Skin of body (tissue), 2 donors: Measurements from ENCODE around the gene USP40. TPM values are rescaled to one million over a fixed set of nuclear protein-coding genes. Genes with fewer than 3 reads are reported as not detected.

Experiments used
- DNase-seq: peaks from one replicate; lab custom pipeline; 2025; lab: John Stamatoyannopoulos, UW
- total RNA-seq: library from RNA; depleted of rRNA; stranded (reverse); fragments of >200 nt; gene quantifications from one replicate; pipeline ENCODE4 v1.2.3, GENCODE V29; 2014

Gene USP40
- total RNA-seq, 1 donor from 2014 or later: 32.1 TPM

DNA sequence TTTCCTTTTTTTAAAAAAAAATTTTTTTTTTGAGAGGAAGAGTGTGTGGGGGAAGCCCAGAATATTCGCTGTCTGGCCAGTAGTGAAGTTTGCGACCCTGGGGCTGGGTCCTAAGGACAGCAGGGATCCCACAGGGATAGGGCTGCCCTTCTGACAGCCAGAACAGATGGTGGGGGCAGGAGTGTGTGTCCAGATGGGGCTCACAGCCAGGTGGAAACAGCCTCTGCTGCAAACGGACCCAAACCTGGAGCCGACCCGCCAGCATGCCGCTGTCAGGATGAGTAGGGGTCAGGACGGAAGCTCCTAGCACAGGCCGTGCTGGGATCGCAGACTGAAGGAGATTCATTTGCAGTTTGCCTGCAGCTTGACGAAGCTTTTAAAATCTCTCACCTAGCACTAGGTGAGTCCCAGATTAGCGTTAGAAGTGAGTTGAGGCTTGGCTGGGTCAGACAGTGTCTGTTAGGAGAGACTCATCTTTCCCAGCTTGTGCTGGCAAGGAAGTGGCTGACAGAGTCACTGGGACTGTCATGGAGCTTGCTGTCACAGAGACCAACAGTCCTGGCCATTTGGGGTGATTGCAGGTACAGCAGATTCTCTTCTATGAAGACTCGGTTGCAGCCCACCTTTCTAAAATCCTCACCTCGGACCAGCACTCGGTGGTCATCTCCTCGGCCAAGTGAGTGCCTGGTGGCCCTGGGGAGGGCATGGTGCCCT lies 118.9 kb downstream of the USP40 start:
- DNase-seq: no peak

DNA sequence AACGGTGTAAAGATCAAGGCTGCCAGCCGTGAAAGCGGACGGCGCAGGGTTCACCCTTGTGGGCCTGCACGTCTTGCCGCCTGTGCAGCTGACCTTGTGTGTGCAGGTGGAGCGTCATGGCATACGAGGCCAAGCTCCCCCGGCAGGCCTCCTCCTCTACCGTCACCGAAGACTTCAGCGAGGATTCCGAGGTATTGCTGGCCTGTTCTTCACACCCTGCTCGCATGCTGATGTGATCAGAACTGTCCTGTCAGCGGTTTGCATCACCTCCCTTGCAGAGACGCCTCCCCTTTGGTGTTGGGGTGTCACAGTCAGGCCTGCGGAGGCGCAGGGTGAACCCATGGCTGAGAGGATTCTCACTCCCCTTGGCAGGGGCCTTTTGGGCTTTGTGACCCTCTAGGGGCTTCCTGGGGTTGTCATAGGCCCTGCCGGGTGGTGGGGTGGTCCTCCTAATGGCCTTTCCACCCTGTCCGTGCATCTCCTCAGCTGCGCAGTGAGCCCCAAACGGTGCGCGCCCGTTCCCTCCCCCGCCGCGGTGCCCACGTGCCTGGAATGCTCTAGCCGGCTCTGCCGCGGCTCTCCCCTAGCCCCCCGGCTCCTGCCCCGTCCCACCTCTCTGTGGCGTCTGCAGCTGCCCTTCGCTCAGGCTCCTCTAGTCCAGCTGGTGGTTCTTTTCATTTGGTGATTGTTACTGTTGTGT lies 119.8 kb downstream of the USP40 start:
- no peak for DNase-seq

DNA sequence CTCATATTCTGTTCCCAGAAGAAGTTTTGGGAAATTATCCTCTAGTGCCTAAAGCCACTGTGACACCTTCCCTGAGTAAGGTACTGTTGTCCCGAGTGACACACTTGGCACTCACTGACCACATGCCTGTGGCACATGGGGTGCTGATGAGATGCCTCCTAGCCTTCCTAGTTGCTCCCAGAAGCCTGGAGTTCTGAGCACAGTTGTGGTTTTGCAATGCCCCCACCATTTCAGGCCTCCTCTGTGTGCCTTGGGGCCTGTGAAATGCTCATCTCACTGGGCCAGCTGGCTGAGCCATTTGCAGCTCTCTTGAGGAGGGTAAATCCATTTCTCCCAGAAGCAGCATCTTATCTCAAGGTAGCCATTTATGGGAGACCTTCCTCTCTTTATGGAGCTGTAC lies 120.5 kb downstream of the USP40 start:
- no peak for DNase-seq

DNA sequence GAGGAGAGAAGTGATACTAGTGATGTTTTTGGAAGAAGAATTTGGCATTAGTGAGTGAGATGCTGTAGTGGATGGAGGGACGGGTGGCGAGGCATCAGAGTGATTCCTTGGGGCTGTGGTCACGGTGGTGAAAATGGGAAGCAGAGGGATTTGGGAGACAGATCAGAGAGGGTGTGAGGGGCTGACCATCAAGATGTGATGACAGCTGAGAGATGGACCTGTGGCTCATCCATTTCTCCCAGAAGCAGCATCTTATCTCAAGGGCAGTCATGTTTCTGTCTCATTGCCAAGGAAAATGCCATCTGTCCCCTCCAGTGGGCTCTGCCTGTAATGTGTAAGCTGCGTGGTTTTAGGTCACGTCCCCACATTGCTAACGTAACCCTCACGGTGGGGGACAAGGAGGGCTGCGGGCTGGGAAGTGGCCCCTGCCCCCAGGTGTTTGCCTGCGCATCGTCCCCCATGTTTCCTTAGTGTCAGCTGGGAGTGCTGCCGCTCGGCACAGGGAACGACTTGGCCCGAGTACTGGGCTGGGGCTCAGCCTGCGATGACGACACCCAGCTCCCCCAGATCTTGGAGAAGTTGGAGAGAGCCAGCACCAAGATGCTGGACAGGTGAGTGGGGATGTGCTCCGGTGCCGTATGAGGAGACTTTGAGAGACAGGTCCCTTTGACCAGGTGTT lies 121.3 kb downstream of the USP40 start:
- DNase-seq: no peak

DNA sequence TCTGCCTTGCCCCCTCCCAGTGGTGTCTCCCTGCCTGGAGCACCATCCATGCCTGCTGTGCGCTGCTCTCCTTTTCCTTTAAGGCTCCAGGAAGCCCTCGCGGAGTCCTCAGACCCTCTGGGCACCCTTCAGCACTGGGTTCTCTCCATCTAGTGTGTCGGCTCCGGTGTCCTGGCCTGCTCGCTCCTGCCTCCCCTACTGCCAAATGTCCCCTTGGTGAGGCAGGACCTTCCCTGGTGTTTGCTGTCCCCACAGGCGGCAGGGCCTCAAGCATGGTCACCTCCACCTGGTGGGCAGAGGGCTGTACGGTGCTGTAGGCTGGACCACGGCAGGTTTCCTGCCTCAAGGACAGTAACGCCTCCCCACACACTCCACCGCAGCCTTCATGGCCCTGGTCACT lies 122.1 kb downstream of the USP40 start:
- DNase-seq: no peak

DNA sequence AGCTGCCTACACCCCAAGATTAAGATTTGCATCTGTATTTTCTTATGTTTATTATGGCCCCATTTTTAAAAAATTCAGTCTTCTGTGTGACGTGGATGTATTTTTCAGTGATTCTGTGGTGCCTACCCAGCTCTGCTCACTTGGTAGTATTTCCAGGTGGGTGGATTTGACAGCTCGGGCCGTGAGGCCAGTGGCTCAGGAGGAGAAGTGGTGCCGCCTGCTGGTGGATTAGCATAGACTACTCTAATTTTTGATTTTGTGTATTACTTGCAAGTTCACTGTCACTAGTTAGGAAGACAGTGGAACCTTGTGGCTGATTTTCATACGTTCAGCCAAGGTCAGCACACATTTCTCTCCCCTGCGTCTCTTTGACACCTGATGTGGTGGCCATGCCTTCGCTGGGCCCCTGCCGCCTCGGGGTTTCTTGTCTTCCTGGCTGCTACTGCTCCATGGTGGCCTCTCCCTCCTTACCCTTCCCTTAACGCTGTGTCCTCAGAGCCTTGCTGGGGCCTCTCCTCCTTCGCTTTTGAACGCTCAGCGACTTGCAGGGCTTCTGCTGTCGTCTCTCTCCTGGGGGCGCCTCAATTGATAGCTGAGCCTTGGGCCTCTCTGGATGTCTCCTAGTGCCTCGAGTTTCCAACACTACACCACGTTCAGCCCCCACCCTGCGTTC lies 122.9 kb downstream of the USP40 start:
- DNase-seq: peak; percentile 38

DNA sequence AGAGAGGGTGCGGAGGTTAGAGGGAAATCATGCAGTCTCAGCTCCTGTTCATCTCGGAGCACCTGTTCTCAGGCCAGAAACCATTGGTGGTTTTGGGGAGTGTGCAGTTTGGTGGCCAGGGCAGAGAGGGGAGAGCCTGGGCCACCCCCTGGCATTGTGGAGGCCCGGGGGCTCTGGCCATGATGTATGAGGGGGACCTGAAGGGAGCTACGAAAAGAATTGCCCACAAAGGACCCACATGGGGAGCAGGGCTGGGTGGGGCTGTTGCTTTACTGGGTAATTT lies 124.6 kb downstream of the USP40 start:
- no peak for DNase-seq

DNA sequence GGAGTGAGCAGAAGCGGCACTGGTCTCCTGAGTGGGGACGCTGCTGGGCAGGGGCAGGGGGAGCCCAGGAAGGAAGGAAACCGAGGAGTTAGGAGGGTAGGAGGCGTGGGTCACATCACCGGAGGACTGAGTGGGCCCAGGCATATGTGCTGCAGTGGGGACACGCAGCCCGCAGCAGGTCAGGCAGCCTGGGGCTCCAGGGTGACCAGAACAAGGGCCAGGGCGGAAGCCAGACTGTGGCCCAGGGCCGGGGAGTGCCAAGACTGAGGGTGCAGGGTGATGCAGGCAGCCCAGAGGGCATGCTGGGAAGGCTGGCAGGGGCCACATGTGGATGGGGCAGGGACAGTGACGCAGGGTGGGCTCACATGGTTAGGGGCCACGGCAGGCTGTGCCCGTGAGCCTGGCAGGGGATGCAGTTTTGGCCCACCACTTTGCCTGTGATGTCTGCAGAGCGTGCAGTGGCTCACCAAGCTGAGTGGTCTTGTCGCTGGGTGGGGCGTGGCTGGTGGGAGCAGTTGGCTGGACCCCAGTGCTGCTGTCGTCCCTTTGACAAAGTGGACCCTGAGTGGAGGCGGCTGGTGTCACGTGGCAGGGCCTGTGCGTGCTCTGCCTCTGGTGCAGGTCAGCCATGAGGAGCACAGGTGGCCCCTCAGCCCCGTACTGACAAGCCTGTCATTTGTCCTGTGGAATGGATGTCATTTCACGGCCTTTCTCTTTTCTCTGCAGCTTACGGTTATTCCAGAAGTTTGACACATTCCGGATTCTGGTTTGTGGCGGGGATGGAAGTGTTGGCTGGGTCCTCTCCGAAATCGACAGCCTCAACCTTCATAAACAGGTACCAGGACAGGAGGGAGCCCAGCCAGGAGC lies 125.2 kb downstream of the USP40 start:
- DNase-seq: no peak

DNA sequence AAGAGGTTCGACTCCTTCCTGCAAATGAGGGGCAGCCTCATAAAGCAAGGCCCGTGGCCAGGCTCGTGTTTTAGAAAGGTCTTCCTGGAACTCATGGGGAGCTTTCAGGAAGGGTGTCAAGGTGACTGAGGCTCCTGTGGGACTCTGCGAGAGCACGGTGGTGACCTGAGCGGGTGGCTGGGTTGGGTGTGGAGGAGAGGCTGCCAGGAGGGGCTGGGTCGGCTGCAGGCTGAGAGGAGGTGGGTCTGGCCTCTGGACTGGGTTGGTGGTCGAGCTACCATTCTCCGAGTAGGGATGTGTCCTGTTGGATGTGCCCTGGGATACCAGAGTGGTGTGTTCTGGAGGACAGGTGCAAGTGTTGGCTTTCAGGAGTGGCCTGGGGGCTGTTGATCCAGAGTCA lies 125.9 kb downstream of the USP40 start:
- no peak for DNase-seq

DNA sequence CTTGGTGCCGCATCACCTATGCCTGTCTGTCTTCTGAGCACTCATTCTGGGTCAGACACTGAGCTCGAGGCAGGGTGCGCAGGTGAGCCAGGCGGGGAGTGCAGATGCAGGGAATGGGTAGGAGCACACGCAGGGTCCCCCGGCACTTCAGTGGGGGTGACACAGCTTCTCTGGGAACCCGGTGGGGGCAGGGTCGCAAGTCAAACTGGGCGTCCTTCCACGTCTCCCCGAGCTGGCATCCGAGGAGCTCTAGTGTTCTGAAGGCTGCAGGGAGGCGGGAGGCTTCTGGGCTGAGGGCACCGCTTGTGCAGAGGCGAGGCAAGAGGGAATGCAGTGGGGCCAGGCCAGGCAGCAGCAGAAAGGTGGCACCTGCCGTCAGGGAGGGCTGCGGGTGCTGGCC lies 126.3 kb downstream of the USP40 start:
- no peak for DNase-seq

DNA sequence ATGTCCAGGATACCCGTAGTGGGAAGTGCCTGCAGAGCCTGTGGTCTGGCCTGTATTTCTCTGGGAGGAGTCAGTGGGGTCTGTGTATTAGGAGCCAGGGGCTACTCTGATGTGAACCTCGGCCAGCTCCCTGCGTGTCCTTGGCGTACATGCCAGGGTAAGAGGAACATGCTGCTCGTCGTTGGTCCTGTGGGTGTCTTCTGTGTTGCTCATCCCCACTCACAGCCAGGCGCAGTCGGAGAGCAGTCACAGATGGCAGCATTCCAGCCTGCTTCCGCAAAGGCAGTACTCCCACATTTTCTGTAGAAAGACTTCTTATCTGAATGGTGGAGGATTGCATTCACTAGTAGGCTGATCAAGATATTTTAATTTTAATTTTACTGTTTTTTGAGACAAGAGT lies 127.4 kb downstream of the USP40 start:
- no peak for DNase-seq

DNA sequence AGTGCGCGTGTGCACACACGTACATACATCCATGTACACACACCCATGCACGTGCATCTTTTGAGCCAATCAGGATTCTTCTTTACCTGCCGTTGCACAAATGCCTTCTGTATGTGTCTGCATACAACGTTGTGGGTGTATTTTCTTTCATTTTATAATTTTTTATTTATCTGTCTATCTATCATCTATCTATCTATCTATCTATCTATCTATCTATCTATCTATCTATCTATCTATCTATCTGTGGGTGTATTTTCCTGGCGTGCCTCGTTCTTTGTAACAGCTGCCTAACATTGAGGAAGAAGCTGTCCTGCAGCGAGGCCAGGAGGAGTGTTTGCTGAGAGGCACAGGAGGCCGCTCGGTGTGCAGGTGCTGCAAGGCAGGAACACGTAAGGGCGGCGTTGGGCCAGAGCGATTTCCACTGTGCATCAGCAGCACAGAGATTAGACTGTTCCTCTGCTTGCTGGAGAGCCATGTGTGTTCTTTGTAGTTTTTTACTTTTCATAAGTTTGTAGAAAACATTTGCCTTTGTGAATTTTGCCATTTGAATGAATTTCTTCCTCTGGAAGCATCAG lies 127.9 kb downstream of the USP40 start:
- DNase-seq: no peak

DNA sequence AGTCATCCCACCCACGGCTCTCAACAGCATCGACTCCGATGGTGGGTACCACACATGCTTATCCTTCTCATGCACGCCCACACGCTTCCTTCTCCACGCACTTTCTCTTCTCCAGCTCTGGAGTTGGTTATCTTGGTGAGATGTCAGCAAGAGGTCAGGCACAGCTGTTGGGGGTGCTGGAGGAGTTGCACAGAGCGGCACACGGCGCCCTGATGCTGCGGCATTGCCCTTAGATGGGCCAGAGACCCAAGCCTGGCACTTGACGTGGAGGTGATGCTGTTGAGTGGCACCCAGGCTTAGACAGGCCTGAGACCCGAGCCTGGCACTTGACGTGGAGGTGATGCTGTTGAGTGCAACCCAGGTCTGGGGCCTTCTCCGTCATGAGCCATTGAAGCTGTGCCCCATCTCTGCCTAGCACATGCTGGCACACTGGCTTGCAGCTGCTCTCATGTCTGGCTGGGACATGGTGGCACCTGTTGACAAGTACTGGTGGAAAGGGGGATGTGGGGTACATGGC lies 129.1 kb downstream of the USP40 start:
- no peak for DNase-seq

DNA sequence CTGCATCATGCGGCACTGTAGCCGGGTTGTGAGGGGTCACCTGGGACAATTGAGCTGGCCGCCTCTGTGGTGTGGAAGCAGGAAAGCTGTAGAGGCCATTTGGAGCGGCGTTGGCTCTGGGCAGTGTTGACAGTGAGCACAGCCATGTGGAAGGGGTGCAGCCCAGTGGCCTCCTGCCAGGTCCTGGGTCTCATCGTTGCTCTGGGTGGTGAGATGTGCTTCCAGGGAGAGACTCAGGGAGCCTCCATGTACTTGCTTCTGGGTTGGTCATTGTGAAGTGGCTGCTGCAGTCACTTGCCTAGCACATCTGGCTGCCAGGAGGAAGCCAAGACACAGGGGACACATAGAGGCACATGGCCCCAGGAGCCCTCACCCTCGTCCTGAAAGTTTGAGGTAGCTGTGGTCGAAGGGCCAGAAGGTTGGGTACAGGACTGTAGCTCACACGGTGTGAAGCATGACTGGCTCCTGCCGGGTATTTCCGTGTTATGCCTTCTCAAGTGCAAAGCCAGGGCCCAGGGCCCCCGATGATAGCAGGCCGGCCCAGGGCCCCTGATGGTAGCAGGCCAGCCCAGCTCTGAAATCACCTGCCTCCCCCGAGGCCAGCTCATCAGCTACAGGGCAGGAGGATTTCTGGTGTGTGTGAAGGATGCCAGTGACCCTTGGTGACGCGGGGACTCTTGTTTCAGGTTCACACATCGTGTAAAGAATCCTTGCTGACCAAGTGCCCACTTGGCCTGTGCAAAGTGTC lies 129.7 kb downstream of the USP40 start:
- no peak for DNase-seq

DNA sequence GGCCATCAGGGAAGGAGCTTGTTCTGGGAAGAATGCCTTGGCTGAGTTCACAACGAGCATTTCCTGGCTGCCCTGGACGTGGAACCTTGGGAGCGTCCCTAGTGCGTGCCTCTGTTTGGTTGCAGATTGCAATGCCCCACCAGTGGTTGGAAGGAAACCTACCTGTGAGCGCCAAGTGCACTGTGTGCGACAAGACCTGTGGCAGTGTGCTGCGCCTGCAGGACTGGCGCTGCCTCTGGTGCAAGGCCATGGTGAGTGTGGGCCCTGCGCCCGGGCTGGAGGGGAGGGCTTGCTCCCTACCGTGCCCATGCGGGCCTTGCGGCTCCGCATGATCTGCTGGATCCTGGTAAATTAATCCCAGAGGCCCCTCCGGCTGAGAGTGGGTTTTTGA lies 130.4 kb downstream of the USP40 start:
- no peak for DNase-seq

DNA sequence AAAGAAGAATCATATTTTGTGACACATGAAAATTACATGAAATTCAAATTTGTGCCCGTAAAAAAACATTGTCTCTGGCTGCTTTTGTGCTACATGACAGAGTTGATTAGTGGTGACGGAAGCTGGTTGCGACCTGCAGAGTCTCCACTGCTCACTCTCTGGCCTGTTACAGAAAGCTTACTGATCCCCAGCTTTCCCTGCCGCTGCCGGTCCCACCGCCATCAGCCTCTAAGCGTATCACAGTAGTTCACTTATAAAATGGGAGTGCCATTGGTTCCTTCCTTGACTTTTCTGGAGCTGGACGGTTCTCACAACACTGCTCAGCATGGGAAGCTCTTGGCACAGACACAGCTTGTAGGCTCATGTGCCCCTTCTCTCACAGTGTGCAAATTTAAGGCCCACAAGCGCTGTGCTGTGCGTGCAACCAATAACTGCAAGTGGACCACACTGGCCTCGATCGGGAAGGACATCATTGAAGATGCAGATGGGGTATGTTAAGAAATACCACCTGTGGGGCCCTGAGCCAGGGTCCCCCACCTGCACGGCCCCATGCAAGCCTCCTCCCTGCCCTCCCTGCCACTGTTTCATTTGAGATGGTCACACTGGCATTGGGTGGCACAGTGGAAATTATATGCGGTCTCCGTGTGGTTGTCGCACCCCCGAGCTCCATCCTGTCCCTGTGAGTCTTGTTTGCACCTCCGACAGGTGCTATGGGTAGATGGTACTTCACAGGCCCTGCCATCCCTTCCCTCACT lies 131.0 kb downstream of the USP40 start:
- DNase-seq: no peak

DNA sequence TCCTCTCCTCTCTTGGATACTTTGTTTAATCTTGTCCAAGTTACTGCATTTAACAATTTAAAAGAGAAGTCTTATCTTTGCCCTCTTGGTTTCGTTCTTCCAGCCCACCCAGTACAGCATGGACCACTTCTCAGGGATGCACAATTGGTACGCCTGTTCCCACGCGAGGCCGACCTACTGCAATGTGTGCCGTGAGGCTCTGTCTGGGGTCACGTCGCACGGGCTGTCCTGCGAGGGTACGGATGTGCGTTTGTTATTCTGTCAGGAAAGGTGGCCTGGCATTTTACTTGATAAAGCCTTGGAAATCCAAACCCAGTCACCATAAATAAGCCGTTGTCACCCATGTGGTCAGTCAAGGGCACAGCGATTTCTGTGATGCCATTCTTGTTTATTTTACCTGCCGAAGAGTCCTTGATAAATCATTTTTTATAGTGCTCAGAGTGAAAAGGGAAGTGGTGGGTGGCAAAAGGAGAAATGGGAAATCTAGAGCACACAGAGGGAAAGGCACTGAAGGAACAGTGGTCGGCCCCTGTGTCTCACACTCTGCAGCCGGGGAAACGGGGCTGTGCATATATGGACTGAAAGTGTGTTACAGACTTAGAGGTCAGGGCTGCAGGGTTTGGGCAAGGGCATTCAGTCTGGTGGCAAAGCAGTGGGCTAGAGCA lies 131.8 kb downstream of the USP40 start:
- no peak for DNase-seq

DNA sequence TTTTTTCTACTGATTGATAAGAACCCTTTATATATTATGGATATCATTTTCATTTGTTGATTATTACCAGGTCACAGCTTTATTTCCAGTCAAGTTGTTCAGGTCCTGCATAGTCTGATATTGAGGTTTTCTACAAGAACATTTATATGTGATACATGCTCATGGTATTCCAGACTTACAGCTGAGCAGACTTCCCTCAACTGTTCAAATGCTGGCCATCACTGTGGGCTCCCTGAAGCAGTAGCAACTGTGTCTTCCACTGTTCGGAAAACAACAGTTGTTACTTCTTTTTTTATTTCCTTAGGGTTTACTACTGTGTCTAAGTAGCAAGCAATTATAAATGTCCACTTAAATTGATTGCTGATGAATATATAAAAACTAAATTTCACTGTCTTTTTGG lies 132.8 kb downstream of the USP40 start:
- DNase-seq: no peak

DNA sequence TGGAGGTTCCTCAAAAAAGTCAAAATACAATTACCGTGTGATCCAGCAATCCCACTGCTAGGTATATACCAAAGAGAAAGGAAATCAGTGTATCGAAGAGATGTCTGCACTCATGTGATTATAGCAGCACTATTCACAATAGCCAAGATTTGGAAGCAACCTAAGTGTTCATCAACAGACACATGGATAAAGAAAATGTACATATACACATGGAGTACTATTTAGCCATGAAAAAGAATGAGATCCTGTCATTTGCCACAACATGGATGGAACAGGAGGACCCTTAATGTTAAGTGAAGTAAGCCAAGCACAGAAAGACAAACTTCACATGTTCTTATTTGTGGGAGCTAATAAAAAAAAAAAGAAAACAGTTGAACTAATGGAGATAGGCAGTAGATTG lies 133.6 kb downstream of the USP40 start:
- DNase-seq: no peak
